ENCODE data around the gene GALNT3.

The GALNT3 gene

GRCh38 chr2:165818920-165819319 is 24.9 kb upstream of the GALNT3 start:
- WGBS, result no CpG with 5 or more reads among the region's 1 CpG
- H3K4me1 ChIP-seq (ENCODE audit: insufficient read depth, low read length), result peaks cover 13% of the 10 kb centered on the region
- H3K36me3 ChIP-seq (ENCODE audit: insufficient read depth, low read length), result no peaks in the 10 kb centered on the region

GRCh38 chr2:165815299-165816141 is 21.5 kb upstream of the GALNT3 start:
- Histone ChIP-seq H3K4me3 (ENCODE audit: low read length) (no peak overlapping the region), H3K36me3 (ENCODE audit: insufficient read depth, low read length) (no peaks in the 10 kb centered on the region), H3K4me1 (ENCODE audit: insufficient read depth, low read length) (peaks cover 8% of the 10 kb centered on the region), H3K27ac (ENCODE audit: low read depth, low read length) (no peak overlapping the region), H3K27me3 (ENCODE audit: insufficient read depth, low read length) (no peaks in the 10 kb centered on the region), H3K9ac (ENCODE audit: low read depth, low read length) (no peak overlapping the region), H3K9me3 (ENCODE audit: insufficient read depth, low read depth, low read length) (no peaks in the 10 kb centered on the region)
- WGBS, result 97% methylated on average over 2 of the region's 2 CpGs

More at GRCh38 chr2:165818920-165819319, 24.9 kb upstream of the GALNT3 start:
- Histone ChIP-seq H3K9me3 (ENCODE audit: insufficient read depth, low read depth, low read length) (no peaks in the 10 kb centered on the region), H3K27me3 (ENCODE audit: insufficient read depth, low read length) (no peaks in the 10 kb centered on the region), H3K9ac (ENCODE audit: low read depth, low read length) (no peak overlapping the region), H3K4me3 (ENCODE audit: low read length) (no peak overlapping the region), H3K27ac (ENCODE audit: low read depth, low read length) (no peak overlapping the region)

GRCh38 chr2:165814473-165814872 is 20.4 kb upstream of the GALNT3 start:
- WGBS, result 88% methylated on average over 4 of the region's 4 CpGs
- no peaks in the 10 kb centered on the region for H3K9me3 ChIP-seq (ENCODE audit: insufficient read depth, low read depth, low read length)
- H3K4me3 ChIP-seq (ENCODE audit: low read length), result no peak overlapping the region

GRCh38 chr2:165811592-165812370 is 17.7 kb upstream of the GALNT3 start:
- H3K4me3 ChIP-seq (ENCODE audit: low read length), result no peak overlapping the region
- no peaks in the 10 kb centered on the region for H3K36me3 ChIP-seq (ENCODE audit: insufficient read depth, low read length)
- no peak overlapping the region for H3K27ac ChIP-seq (ENCODE audit: low read depth, low read length)
- no peaks in the 10 kb centered on the region for H3K4me1 ChIP-seq (ENCODE audit: insufficient read depth, low read length)
- H3K27me3 ChIP-seq (ENCODE audit: insufficient read depth, low read length), result no peaks in the 10 kb centered on the region
- no peak overlapping the region for H3K9ac ChIP-seq (ENCODE audit: low read depth, low read length)
- no peaks in the 10 kb centered on the region for H3K9me3 ChIP-seq (ENCODE audit: insufficient read depth, low read depth, low read length)
- no CpG with 5 or more reads among the region's 1 CpG for WGBS

More at GRCh38 chr2:165814473-165814872, 20.4 kb upstream of the GALNT3 start:
- H3K9ac ChIP-seq (ENCODE audit: low read depth, low read length), result no peak overlapping the region
- H3K36me3 ChIP-seq (ENCODE audit: insufficient read depth, low read length), result no peaks in the 10 kb centered on the region
- H3K4me1 ChIP-seq (ENCODE audit: insufficient read depth, low read length), result no peaks in the 10 kb centered on the region
- H3K27ac ChIP-seq (ENCODE audit: low read depth, low read length), result no peak overlapping the region
- no peaks in the 10 kb centered on the region for H3K27me3 ChIP-seq (ENCODE audit: insufficient read depth, low read length)

GRCh38 chr2:165810418-165810817 is 16.4 kb upstream of the GALNT3 start:
- Histone ChIP-seq H3K9ac (ENCODE audit: low read depth, low read length) (no peak overlapping the region), H3K27ac (ENCODE audit: low read depth, low read length) (no peak overlapping the region), H3K9me3 (ENCODE audit: insufficient read depth, low read depth, low read length) (no peaks in the 10 kb centered on the region), H3K36me3 (ENCODE audit: insufficient read depth, low read length) (no peaks in the 10 kb centered on the region), H3K4me3 (ENCODE audit: low read length) (no peak overlapping the region), H3K4me1 (ENCODE audit: insufficient read depth, low read length) (no peaks in the 10 kb centered on the region), H3K27me3 (ENCODE audit: insufficient read depth, low read length) (no peaks in the 10 kb centered on the region)
- 83% methylated on average over 8 of the region's 9 CpGs for WGBS

GRCh38 chr2:165804719-165805118 is 10.7 kb upstream of the GALNT3 start:
- Histone ChIP-seq H3K27me3 (ENCODE audit: insufficient read depth, low read length) (no peaks in the 10 kb centered on the region), H3K4me1 (ENCODE audit: insufficient read depth, low read length) (no peaks in the 10 kb centered on the region), H3K9ac (ENCODE audit: low read depth, low read length) (no peak overlapping the region), H3K9me3 (ENCODE audit: insufficient read depth, low read depth, low read length) (no peaks in the 10 kb centered on the region), H3K27ac (ENCODE audit: low read depth, low read length) (no peak overlapping the region), H3K36me3 (ENCODE audit: insufficient read depth, low read length) (no peaks in the 10 kb centered on the region), H3K4me3 (ENCODE audit: low read length) (no peak overlapping the region)
- WGBS, result 94% methylated on average over 2 of the region's 3 CpGs

GRCh38 chr2:165803123-165803760 is 9.2 kb upstream of the GALNT3 start:
- Histone ChIP-seq H3K27ac (ENCODE audit: low read depth, low read length) (no peak overlapping the region), H3K27me3 (ENCODE audit: insufficient read depth, low read length) (no peaks in the 10 kb centered on the region), H3K4me1 (ENCODE audit: insufficient read depth, low read length) (peaks cover 2% of the 10 kb centered on the region; the same call in 1 of the 2 replicates), H3K36me3 (ENCODE audit: insufficient read depth, low read length) (no peaks in the 10 kb centered on the region), H3K4me3 (ENCODE audit: low read length) (no peak overlapping the region), H3K9ac (ENCODE audit: low read depth, low read length) (no peak overlapping the region), H3K9me3 (ENCODE audit: insufficient read depth, low read depth, low read length) (no peaks in the 10 kb centered on the region)
- WGBS, result 83% methylated on average over 3 of the region's 4 CpGs

- H3K36me3 ChIP-seq (ENCODE audit: insufficient read depth, low read length), result no peaks in the 10 kb centered on the region
- H3K9me3 ChIP-seq (ENCODE audit: insufficient read depth, low read depth, low read length), result no peaks in the 10 kb centered on the region
- 88% methylated on average over 3 of the region's 3 CpGs for WGBS
- peaks cover under 1% of the 10 kb centered on the region; the same call in 1 of the 2 replicates for H3K27me3 ChIP-seq (ENCODE audit: insufficient read depth, low read length)
- no peak overlapping the region for H3K27ac ChIP-seq (ENCODE audit: low read depth, low read length)
- H3K9ac ChIP-seq (ENCODE audit: low read depth, low read length), result no peak overlapping the region
- peaks cover 22% of the 10 kb centered on the region for H3K4me1 ChIP-seq (ENCODE audit: insufficient read depth, low read length)
- no peak overlapping the region for H3K4me3 ChIP-seq (ENCODE audit: low read length)
Measured at GRCh38 chr2:165801176-165801575, 7.1 kb upstream of the GALNT3 start.

GRCh38 chr2:165796819-165797530 is 2.9 kb upstream of the GALNT3 start:
- H3K36me3 ChIP-seq (ENCODE audit: insufficient read depth, low read length), result no peaks in the 10 kb centered on the region
- no peaks in the 10 kb centered on the region for H3K9me3 ChIP-seq (ENCODE audit: insufficient read depth, low read depth, low read length)
- H3K4me3 ChIP-seq (ENCODE audit: low read length), result peak overlapping the region; percentile 25; the same call in 1 of the 2 replicates
- 19% methylated on average over 3 of the region's 3 CpGs for WGBS
- peak overlapping the region; percentile 74; the same call in 1 of the 2 replicates for H3K27ac ChIP-seq (ENCODE audit: low read depth, low read length)
- H3K4me1 ChIP-seq (ENCODE audit: insufficient read depth, low read length), result peaks cover 47% of the 10 kb centered on the region
- no peak overlapping the region for H3K9ac ChIP-seq (ENCODE audit: low read depth, low read length)
- H3K27me3 ChIP-seq (ENCODE audit: insufficient read depth, low read length), result peaks cover 43% of the 10 kb centered on the region

GRCh38 chr2:165796129-165796528 is 2.1 kb upstream of the GALNT3 start:
- Histone ChIP-seq H3K36me3 (ENCODE audit: insufficient read depth, low read length) (no peaks in the 10 kb centered on the region), H3K9me3 (ENCODE audit: insufficient read depth, low read depth, low read length) (no peaks in the 10 kb centered on the region), H3K4me1 (ENCODE audit: insufficient read depth, low read length) (peaks cover 56% of the 10 kb centered on the region), H3K4me3 (ENCODE audit: low read length) (no peak overlapping the region; the same call in 1 of the 2 replicates), H3K9ac (ENCODE audit: low read depth, low read length) (no peak overlapping the region), H3K27ac (ENCODE audit: low read depth, low read length) (no peak overlapping the region), H3K27me3 (ENCODE audit: insufficient read depth, low read length) (peaks cover 43% of the 10 kb centered on the region)
- 76% methylated on average over 1 of the region's 1 CpG for WGBS

Data from HUES64 (cell line).